Measurements from ENCODE around the gene ARHGAP15.

DNA sequence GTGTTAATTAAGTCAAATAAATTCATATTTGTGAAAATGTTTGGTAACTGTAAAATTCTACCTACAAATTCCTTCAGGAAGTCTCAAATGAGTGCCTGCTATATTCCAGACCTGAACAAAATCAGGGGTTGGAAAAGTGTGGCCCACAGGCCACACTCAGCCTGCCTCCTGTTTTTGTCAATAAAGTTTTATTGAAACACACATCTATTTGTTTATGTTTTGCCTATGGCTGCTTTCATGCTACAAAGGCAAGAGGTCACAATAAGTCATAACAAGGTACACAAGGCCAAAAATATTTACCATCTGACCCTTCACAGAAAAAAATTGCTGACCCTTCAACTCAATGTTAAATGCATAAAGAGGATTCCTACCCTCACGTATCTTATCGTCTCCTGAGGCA lies 581.7 kb downstream of the ARHGAP15 start:
- TF ChIP-seq, protein P1, sequence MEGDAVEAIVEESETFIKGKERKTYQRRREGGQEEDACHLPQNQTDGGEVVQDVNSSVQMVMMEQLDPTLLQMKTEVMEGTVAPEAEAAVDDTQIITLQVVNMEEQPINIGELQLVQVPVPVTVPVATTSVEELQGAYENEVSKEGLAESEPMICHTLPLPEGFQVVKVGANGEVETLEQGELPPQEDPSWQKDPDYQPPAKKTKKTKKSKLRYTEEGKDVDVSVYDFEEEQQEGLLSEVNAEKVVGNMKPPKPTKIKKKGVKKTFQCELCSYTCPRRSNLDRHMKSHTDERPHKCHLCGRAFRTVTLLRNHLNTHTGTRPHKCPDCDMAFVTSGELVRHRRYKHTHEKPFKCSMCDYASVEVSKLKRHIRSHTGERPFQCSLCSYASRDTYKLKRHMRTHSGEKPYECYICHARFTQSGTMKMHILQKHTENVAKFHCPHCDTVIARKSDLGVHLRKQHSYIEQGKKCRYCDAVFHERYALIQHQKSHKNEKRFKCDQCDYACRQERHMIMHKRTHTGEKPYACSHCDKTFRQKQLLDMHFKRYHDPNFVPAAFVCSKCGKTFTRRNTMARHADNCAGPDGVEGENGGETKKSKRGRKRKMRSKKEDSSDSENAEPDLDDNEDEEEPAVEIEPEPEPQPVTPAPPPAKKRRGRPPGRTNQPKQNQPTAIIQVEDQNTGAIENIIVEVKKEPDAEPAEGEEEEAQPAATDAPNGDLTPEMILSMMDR (IDR thresholded peaks at IDR 0.05): no peak
- no peak for TF ChIP-seq POLR2A (IDR thresholded peaks at IDR 0.05)
